Liver (tissue), 9 donors: ENCODE data around the gene DRAXIN. TPM values are rescaled to one million over a fixed set of nuclear protein-coding genes. Genes with fewer than 3 reads are reported as not detected.
"Not testable (repeated sequence)": the region's sequence is repeated elsewhere in the genome, so short reads cannot be mapped to it uniquely, and the experiment has no call there.

Experiments used
- DNase-seq: peaks from one replicate; pipeline ENCODE4 v3.0.0-alpha.2; 2017; ENCODE audit warnings: low spot score
- H3K27ac ChIP-seq, 2 donors: one replicate each; pipeline ENCODE4 v1.7.0; 2013; ENCODE audit warnings: inconsistent platforms in 2 of 2, low read length in 2 of 2, control low read depth in 1 of 2, low read depth in 1 of 2, mild to moderate bottlenecking in 1 of 2
- H3K27me3 ChIP-seq, 4 donors: one replicate each; pipeline versions ENCODE4 v1.6.1 to v1.7.0; 2013; ENCODE audit warnings: low read length in 3 of 4, inconsistent platforms in 1 of 4, mild to moderate bottlenecking in 1 of 4, moderate library complexity in 1 of 4; ENCODE audit not compliant: control insufficient read depth in 4 of 4, insufficient read depth in 4 of 4
- H3K36me3 ChIP-seq, 4 donors: one replicate each; pipeline versions ENCODE4 v1.6.1 to v1.7.0; 2013; ENCODE audit warnings: low read length in 3 of 4, mild to moderate bottlenecking in 3 of 4, low read depth in 1 of 4, moderate library complexity in 1 of 4; ENCODE audit not compliant: control insufficient read depth in 4 of 4, insufficient read depth in 3 of 4
- H3K4me1 ChIP-seq, 4 donors: one replicate each; pipeline versions ENCODE4 v1.6.1 to v1.7.0; 2013; ENCODE audit warnings: low read length in 3 of 4, mild to moderate bottlenecking in 3 of 4, moderate library complexity in 1 of 4; ENCODE audit not compliant: control insufficient read depth in 4 of 4, insufficient read depth in 4 of 4
- H3K4me3 ChIP-seq, 3 donors: one replicate each; pipeline versions ENCODE4 v1.6.1 to v1.7.0; 2013; ENCODE audit warnings: low read length in 3 of 3, control low read depth in 1 of 3, low read depth in 1 of 3, mild to moderate bottlenecking in 1 of 3
- H3K9ac ChIP-seq, 2 donors: one replicate each; pipeline ENCODE4 v1.7.0; 2013; ENCODE audit warnings: low read length in 2 of 2, mild to moderate bottlenecking in 2 of 2, moderate library complexity in 2 of 2, control low read depth in 1 of 2, low read depth in 1 of 2
- H3K9me3 ChIP-seq, 4 donors: one replicate each; pipeline versions ENCODE4 v1.6.1 to v1.7.0; 2013; ENCODE audit warnings: low read length in 3 of 4; ENCODE audit not compliant: control insufficient read depth in 4 of 4
- CTCF ChIP-seq: fragments of 150-350 bp; IDR thresholded peaks from 2 replicates; pipeline ENCODE4 v1.5.1; 2017; ENCODE audit warnings: improper control_type of control experiment, low read depth, low read length; ENCODE audit not compliant: missing input control
- FOXA1 ChIP-seq: IDR thresholded peaks from 2 replicates; pipeline ENCODE4 v1.6.1; 2016; ENCODE audit warnings: antibody characterized with exemption
- GABPA ChIP-seq, 2 donors: IDR thresholded peaks in 1 of 2; conservative IDR thresholded peaks in 1 of 2; 2 replicates each; pipeline ENCODE4 v1.6.1; 2016; ENCODE audit warnings: antibody characterized with exemption in 2 of 2, mild to moderate bottlenecking in 1 of 2, moderate library complexity in 1 of 2
- MAX ChIP-seq: IDR thresholded peaks from 2 replicates; pipeline ENCODE4 v1.6.1; 2016; ENCODE audit warnings: antibody characterized with exemption
- RAD21 ChIP-seq, 2 donors: IDR thresholded peaks; 2 replicates each; pipeline ENCODE4 v1.6.1; 2016; ENCODE audit warnings: antibody characterized with exemption in 2 of 2, mild to moderate bottlenecking in 2 of 2
- REST ChIP-seq: IDR thresholded peaks from 2 replicates; pipeline ENCODE4 v1.6.1; 2016; ENCODE audit warnings: antibody characterized with exemption, mild to moderate bottlenecking
- YY1 ChIP-seq: IDR thresholded peaks from 2 replicates; pipeline ENCODE4 v1.6.1; 2016; ENCODE audit warnings: antibody characterized with exemption, mild to moderate bottlenecking
- WGBS: extraction: QIAGEN DNeasy Blood & Tissue Kit; methylation state at CpG from one replicate; pipeline ENCODE4 v1.1.7; 2013; 5-methylcytosine and 5-hydroxymethylcytosine counted together
- polyA plus RNA-seq, 2 donors: library from polyadenylated mRNA; stranded (reverse) in 1 of 2; unstranded in 1 of 2; fragments of 200-250 nt in 1 of 2; fragments of >200 nt in 1 of 2; fragmentation: Nextera tagmentation in 1 of 2; extraction: Ambion mirVana in 1 of 2; gene quantifications; one replicate each; pipeline versions ENCODE4 v1.2.1 to v1.2.3, GENCODE V29; 2013 to 2015
- total RNA-seq, 2 donors: library from RNA; depleted of rRNA; stranded (reverse); fragments of >200 nt; gene quantifications; one replicate each; pipeline ENCODE4 v1.2.3, GENCODE V29; 2014
- donor health status: healthy.
- donor health status: healthy.
- donor health status: healthy.
- donor health status: healthy.
- donor health status: healthy.

DRAXIN gene
- total and polyA plus RNA-seq, 4 donors: under 0.01 to 0.01 TPM; not detected in 2

- peak; percentile 73 for DNase-seq
Measured at GRCh38 chr1:11642418-11643017, 49.0 kb upstream of the DRAXIN start.

GRCh38 chr1:11643782-11644181 is 47.7 kb upstream of the DRAXIN start:
- WGBS: 74% methylated on average over 5 of the region's 5 CpGs
- no peak for DNase-seq
- peaks cover 5 to 11% (median 8%) of the 10 kb centered on the region in 4 donors for H3K4me1 ChIP-seq

More at GRCh38 chr1:11642418-11643017, 49.0 kb upstream of the DRAXIN start:
- H3K9ac ChIP-seq, H3K36me3 ChIP-seq, H3K4me1 ChIP-seq, H3K27ac ChIP-seq, H3K4me3 ChIP-seq, H3K9me3 ChIP-seq, H3K27me3 ChIP-seq: not testable (repeated sequence)
- WGBS: 59% methylated on average over 18 of the region's 18 CpGs
- peak; percentile 96 for TF ChIP-seq RAD21 (IDR thresholded peaks at IDR 0.05)
- TF ChIP-seq REST: peak; percentile 39
- TF ChIP-seq CTCF: peak; percentile 99

More at GRCh38 chr1:11643782-11644181, 47.7 kb upstream of the DRAXIN start:
- H3K9ac ChIP-seq: no peak overlapping the region
- H3K36me3 ChIP-seq: no peaks in the 10 kb centered on the region
- H3K27ac ChIP-seq: no peak overlapping the region
- no peaks in the 10 kb centered on the region for H3K9me3 ChIP-seq
- no peaks in the 10 kb centered on the region for H3K27me3 ChIP-seq
- H3K4me3 ChIP-seq: no peak overlapping the region
- TF ChIP-seq YY1 (no peak), GABPA (IDR thresholded peaks at IDR 0.05 in 1 of 2, conservative IDR thresholded peaks at IDR 0.05 in 1 of 2) (no peak), CTCF (no peak), FOXA1 (no peak), MAX (no peak)
